Central memory CD8-positive, alpha-beta T cell (primary cell): ENCODE results near the gene PABPN1.
A peak's percentile ranks its signal among the peaks of the same experiment; 100 is the strongest.

Source experiments
- ATAC-seq: fragments of 150-1000 bp; cut with Tn5 transposase; replicated peaks from 2 replicates; pipeline ENCODE4 v1.10.0; 2022; ENCODE audit warnings: mild to moderate bottlenecking, moderate FRiP score, moderate number of reproducible peaks; ENCODE audit not compliant: poor library complexity, severe bottlenecking; ENCODE audit errors: extremely low read depth
- DNase-seq, 2 donors: peaks; one replicate each; pipeline ENCODE4 v3.0.0; 2021; ENCODE audit warnings: low spot score in 2 of 2
- H3K27ac Mint-ChIP-seq: one replicate; pipeline ENCODE4 v1.8.0; 2022; ENCODE audit warnings: low read depth, mild to moderate bottlenecking, moderate library complexity, mixed read lengths
- H3K27me3 Mint-ChIP-seq: one replicate; pipeline ENCODE4 v1.8.0; 2022; ENCODE audit warnings: mixed read lengths
- H3K36me3 Mint-ChIP-seq: one replicate; pipeline ENCODE4 v1.8.0; 2022; ENCODE audit warnings: mild to moderate bottlenecking, moderate library complexity, mixed read lengths; ENCODE audit not compliant: insufficient read depth
- H3K4me1 Mint-ChIP-seq: one replicate; pipeline ENCODE4 v1.8.0; 2022; ENCODE audit warnings: mixed read lengths
- H3K4me3 Mint-ChIP-seq: one replicate; pipeline ENCODE4 v1.8.0; 2022; ENCODE audit warnings: mild to moderate bottlenecking, moderate library complexity, mixed read lengths
- H3K9me3 Mint-ChIP-seq: one replicate; pipeline ENCODE4 v1.8.0; 2022; ENCODE audit warnings: mixed read lengths

PABPN1 gene

DNA sequence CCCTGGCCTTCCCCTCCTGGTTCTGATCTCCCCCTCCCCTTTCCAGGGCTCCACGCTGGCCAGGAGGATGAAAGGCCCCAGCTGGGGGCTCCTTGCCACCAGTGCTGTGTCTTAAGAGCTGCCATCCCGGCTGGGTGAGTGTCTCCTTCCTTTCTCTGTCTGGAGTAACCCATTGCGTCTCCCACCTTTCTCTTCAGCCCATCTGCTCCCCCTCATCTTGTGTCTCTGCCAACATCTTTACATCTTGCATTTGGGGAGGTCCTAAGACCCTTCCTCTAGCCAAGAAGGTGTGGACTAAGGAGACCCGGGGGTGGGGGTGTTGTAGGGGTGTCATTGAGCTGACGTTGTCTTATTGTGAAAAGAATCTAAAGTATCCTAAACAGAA lies 14.1 kb upstream of the PABPN1 start:
- H3K4me1 Mint-ChIP-seq: peaks cover 12% of the 10 kb centered on the region
- H3K27me3 Mint-ChIP-seq: peaks cover 39% of the 10 kb centered on the region
- H3K4me3 Mint-ChIP-seq: peak overlapping the region; percentile 22
- H3K36me3 Mint-ChIP-seq: peaks cover 4% of the 10 kb centered on the region
- ATAC-seq (no peak), DNase-seq (no peak)
- no peaks in the 10 kb centered on the region for H3K9me3 Mint-ChIP-seq
- peak overlapping the region; percentile 76 for H3K27ac Mint-ChIP-seq

DNA sequence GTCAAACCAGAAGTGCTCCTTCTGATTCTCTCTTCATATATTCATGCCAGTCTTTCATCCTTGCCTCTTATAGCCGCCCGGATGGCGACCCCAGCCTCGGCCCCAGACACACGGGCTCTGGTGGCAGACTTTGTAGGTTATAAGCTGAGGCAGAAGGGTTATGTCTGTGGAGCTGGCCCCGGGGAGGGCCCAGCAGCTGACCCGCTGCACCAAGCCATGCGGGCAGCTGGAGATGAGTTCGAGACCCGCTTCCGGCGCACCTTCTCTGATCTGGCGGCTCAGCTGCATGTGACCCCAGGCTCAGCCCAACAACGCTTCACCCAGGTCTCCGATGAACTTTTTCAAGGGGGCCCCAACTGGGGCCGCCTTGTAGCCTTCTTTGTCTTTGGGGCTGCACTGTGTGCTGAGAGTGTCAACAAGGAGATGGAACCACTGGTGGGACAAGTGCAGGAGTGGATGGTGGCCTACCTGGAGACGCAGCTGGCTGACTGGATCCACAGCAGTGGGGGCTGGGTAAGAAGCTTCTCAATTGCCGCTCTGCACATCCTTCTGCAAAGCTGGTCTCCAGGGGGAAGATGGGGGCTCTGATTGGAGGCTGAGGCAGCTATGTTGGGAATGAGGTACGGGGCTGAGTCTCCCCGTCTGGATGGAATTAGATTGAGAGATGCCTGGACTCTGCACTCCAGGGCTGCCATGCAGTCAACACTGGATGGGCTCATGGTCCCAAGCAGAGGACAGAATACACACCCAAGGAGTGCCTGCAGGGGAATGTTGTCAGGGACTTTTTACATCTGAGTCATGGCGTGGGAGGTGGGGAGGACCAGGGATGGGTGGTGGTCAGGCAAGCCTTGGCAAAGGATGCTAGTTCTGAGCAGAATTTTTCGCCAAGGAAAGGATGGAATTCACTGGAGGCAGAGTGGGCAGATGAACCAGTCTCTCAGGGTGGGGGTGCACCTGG lies 13.3 kb upstream of the PABPN1 start:
- no peak overlapping the region for H3K4me3 Mint-ChIP-seq
- ATAC-seq (no peak), DNase-seq (no peak)
- H3K9me3 Mint-ChIP-seq: no peaks in the 10 kb centered on the region
- no peak overlapping the region for H3K27ac Mint-ChIP-seq
- peaks cover 39% of the 10 kb centered on the region for H3K27me3 Mint-ChIP-seq
- H3K36me3 Mint-ChIP-seq: no peaks in the 10 kb centered on the region
- H3K4me1 Mint-ChIP-seq: peaks cover 5% of the 10 kb centered on the region

- H3K27me3 Mint-ChIP-seq: peaks cover 39% of the 10 kb centered on the region
- ATAC-seq: no peak
- no peaks in the 10 kb centered on the region for H3K9me3 Mint-ChIP-seq
- no peak for DNase-seq
- H3K4me3 Mint-ChIP-seq: no peak overlapping the region
- H3K27ac Mint-ChIP-seq: no peak overlapping the region
- no peaks in the 10 kb centered on the region for H3K4me1 Mint-ChIP-seq
- H3K36me3 Mint-ChIP-seq: no peaks in the 10 kb centered on the region
These were observed 12.4 kb upstream of the PABPN1 start for GRCh38 chr14:23308721-23309445.

DNA sequence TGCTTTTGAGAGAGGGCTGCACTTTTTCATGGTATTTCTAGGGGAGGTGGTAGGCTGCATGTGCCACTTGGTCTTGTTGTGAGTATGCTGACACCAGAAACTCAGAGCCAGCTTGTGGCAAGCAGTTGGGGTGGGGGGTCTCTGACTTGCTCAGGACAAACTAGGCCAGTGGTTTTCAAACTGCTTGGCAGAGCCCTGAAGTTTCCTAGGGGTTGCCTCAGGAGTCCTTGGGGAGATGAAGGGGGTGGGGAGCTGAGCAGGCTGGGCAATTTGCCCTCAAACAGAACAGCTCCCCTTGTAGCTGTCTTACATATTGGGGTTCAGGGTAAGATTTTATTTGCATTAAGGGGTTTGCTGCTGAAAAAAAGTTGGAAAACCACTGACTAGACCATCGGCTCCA lies 10.7 kb upstream of the PABPN1 start:
- H3K36me3 Mint-ChIP-seq: no peaks in the 10 kb centered on the region
- H3K4me3 Mint-ChIP-seq: no peak overlapping the region
- peaks cover 39% of the 10 kb centered on the region for H3K27me3 Mint-ChIP-seq
- no peaks in the 10 kb centered on the region for H3K9me3 Mint-ChIP-seq
- ATAC-seq (no peak), DNase-seq (no peak)
- no peak overlapping the region for H3K27ac Mint-ChIP-seq
- no peaks in the 10 kb centered on the region for H3K4me1 Mint-ChIP-seq

DNA sequence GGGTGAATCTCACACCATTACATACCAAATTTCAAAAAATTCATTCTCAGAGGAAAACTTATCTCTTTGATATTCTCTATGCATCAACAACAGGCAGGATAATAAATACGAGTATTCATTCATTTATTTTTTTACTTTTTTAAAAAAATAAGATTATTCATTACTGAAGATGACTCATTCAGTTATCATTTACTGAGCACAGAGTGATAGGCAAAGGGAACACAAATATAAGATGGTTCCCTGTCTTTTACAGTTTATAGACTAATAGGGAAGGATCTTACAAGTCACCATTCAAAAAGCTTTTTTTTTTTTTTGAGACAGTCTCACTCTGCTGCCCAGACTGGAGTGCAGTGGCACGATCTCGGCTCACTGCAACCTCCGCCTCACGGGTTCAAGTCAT lies 5.0 kb upstream of the PABPN1 start:
- no peak for ATAC-seq
- Mint-ChIP-seq H3K27me3 (no peaks in the 10 kb centered on the region), H3K4me3 (no peak overlapping the region), H3K4me1 (peaks cover 14% of the 10 kb centered on the region), H3K27ac (no peak overlapping the region), H3K9me3 (no peaks in the 10 kb centered on the region), H3K36me3 (peaks cover 8% of the 10 kb centered on the region)
- DNase-seq: no peak

- ATAC-seq (no peak), DNase-seq (no peak)
- H3K4me3 Mint-ChIP-seq: peak overlapping the region; percentile 89
- no peaks in the 10 kb centered on the region for H3K27me3 Mint-ChIP-seq
- H3K36me3 Mint-ChIP-seq: peaks cover 34% of the 10 kb centered on the region
- H3K4me1 Mint-ChIP-seq: peaks cover 31% of the 10 kb centered on the region
- H3K9me3 Mint-ChIP-seq: no peaks in the 10 kb centered on the region
- H3K27ac Mint-ChIP-seq: peak overlapping the region; percentile 97
These were observed 1.3 kb upstream of the PABPN1 start for GRCh38 chr14:23319746-23320583.

DNA sequence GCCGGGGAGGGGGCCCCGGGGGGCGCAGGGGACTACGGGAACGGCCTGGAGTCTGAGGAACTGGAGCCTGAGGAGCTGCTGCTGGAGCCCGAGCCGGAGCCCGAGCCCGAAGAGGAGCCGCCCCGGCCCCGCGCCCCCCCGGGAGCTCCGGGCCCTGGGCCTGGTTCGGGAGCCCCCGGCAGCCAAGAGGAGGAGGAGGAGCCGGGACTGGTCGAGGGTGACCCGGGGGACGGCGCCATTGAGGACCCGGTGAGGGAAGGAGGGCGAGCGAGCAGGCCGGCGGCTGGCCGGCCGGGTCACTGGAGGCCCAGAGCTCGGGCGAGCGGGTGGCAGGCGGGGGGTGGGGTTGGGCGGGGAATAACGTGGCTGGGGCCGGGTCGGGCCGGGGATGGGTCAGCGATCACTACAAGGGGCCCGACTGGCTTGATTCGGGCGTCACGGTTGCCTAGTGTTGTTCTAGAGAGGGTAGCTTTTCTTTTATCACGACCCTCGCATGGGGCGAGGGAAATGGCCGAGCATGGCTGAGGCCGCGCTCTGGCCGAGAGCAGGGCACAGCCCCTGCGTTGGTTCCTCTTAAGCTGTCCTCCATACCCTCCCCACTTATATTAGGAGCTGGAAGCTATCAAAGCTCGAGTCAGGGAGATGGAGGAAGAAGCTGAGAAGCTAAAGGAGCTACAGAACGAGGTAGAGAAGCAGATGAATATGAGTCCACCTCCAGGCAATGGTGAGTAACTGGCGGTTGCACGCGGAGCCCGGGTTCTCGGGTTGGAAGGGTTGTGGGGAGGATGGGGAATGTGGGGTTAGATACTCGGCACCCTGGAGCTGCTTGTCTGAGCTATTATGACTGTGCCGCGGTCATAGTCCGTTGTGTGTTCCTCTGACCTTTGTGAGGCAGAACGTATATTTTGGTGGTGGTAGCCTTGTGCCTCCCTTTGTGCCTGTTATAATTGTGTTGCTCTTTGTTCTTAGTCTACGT lies 603 bp downstream of the PABPN1 start:
- ATAC-seq: no peak
- Mint-ChIP-seq H3K9me3 (no peaks in the 10 kb centered on the region), H3K27me3 (no peaks in the 10 kb centered on the region), H3K4me3 (peak overlapping the region; percentile 89), H3K27ac (peak overlapping the region; percentile 97), H3K4me1 (peaks cover 37% of the 10 kb centered on the region), H3K36me3 (peaks cover 43% of the 10 kb centered on the region)
- peak in 1 of 2 donors; percentile 23 for DNase-seq

- H3K4me1 Mint-ChIP-seq: peaks cover 37% of the 10 kb centered on the region
- H3K27me3 Mint-ChIP-seq: no peaks in the 10 kb centered on the region
- peak overlapping the region; percentile 97 for H3K27ac Mint-ChIP-seq
- H3K4me3 Mint-ChIP-seq: peak overlapping the region; percentile 89
- H3K36me3 Mint-ChIP-seq: peaks cover 43% of the 10 kb centered on the region
- DNase-seq (no peak), ATAC-seq (no peak)
- no peaks in the 10 kb centered on the region for H3K9me3 Mint-ChIP-seq
These were observed 1.6 kb downstream of the PABPN1 start for GRCh38 chr14:23322568-23323517.

- Mint-ChIP-seq H3K4me1 (peaks cover 37% of the 10 kb centered on the region), H3K36me3 (peaks cover 43% of the 10 kb centered on the region), H3K4me3 (no peak overlapping the region), H3K27ac (no peak overlapping the region), H3K9me3 (no peaks in the 10 kb centered on the region), H3K27me3 (no peaks in the 10 kb centered on the region)
- no peak for ATAC-seq
- DNase-seq: no peak
These were observed 2.7 kb downstream of the PABPN1 start for GRCh38 chr14:23323838-23324454.

DNA sequence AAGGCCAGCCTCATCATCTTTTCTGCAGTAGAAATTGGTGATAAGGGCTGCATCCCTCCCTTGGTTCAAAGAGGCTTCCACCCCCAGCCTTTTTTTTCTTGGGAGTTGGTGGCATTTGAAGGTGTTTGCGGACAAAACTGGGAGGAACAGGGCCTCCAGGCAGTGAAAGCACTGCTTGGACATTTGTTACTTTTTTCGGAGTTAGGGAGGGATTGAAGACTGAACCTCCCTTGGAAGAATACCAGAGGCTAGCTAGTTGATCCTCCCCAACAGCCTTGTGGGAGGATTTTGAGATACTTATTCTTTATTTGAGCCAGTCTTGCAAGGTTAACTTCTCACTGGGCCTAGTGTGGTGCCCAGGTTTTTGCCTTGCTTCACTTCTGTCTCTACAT lies 3.2 kb downstream of the PABPN1 start:
- no peak overlapping the region for H3K27ac Mint-ChIP-seq
- peaks cover 43% of the 10 kb centered on the region for H3K36me3 Mint-ChIP-seq
- H3K27me3 Mint-ChIP-seq: no peaks in the 10 kb centered on the region
- DNase-seq (no peak), ATAC-seq (no peak)
- H3K9me3 Mint-ChIP-seq: no peaks in the 10 kb centered on the region
- H3K4me1 Mint-ChIP-seq: peaks cover 36% of the 10 kb centered on the region
- no peak overlapping the region for H3K4me3 Mint-ChIP-seq
